GM23338 (cell line): Measurements from ENCODE around the gene NDUFA6. TPM values are rescaled to one million over a fixed set of nuclear protein-coding genes. Genes with fewer than 3 reads are reported as not detected.

Experiments
- ATAC-seq: fragments of 200-7000 bp; cut with Tn5 transposase; 3 replicates; pipeline ENCODE4 v1.9.1; 2020
- DNase-seq: peaks from one replicate; pipeline ENCODE4 v3.0.0-alpha.2; 2015; ENCODE audit warnings: low spot score
- H2AFZ ChIP-seq: fragments of 200-600 bp; sonication (generic); 2 replicates; pipeline ENCODE4 v1.8.0; 2016; ENCODE audit warnings: antibody characterized with exemption, mild to moderate bottlenecking, moderate library complexity
- H3F3A ChIP-seq: fragments of 200-600 bp; sonication (generic); replicated peaks from 2 replicates; pipeline ENCODE4 v1.8.0; 2017; ENCODE audit warnings: antibody characterized with exemption, mixed run types, low read depth
- H3K27ac ChIP-seq: fragments of 200-600 bp; sonication (generic); 2 replicates; pipeline ENCODE4 v1.6.1; 2016; ENCODE audit warnings: low read depth
- H3K27me3 ChIP-seq: fragments of 200-600 bp; sonication (generic); 2 replicates; pipeline ENCODE4 v1.8.0; 2016; ENCODE audit warnings: mild to moderate bottlenecking, mixed run types, moderate library complexity; ENCODE audit not compliant: insufficient read depth
- H3K36me3 ChIP-seq: fragments of 200-600 bp; sonication (generic); 2 replicates; pipeline ENCODE4 v1.8.0; 2016; ENCODE audit warnings: mild to moderate bottlenecking; ENCODE audit not compliant: insufficient read depth
- H3K4me1 ChIP-seq: fragments of 200-600 bp; sonication (generic); 2 replicates; pipeline ENCODE4 v1.8.0; 2016; ENCODE audit warnings: mild to moderate bottlenecking, moderate library complexity; ENCODE audit not compliant: insufficient read depth
- H3K4me2 ChIP-seq: fragments of 200-600 bp; sonication (generic); 2 replicates; pipeline ENCODE4 v1.7.1; 2017; ENCODE audit warnings: mixed run types
- H3K4me3 ChIP-seq: fragments of 200-600 bp; sonication (generic); 2 replicates; pipeline ENCODE4 v1.6.1; 2016; ENCODE audit warnings: mixed run types
- H3K79me2 ChIP-seq: fragments of 200-600 bp; sonication (generic); replicated peaks from 2 replicates; pipeline ENCODE4 v1.8.0; 2017; ENCODE audit warnings: mild to moderate bottlenecking; ENCODE audit not compliant: insufficient read depth
- H3K9me2 ChIP-seq: fragments of 200-600 bp; sonication (generic); 2 replicates; pipeline ENCODE4 v1.8.0; 2017; ENCODE audit not compliant: insufficient read depth
- H4K20me1 ChIP-seq: fragments of 200-600 bp; sonication (generic); replicated peaks from 2 replicates; pipeline ENCODE4 v1.8.0; 2017; ENCODE audit warnings: mild to moderate bottlenecking; ENCODE audit not compliant: insufficient read depth
- H3K27ac Mint-ChIP-seq: 2 replicates; pipeline ENCODE4 v1.8.0; 2020; ENCODE audit warnings: inconsistent platforms, mild to moderate bottlenecking, moderate library complexity, mixed read lengths
- H3K27me3 Mint-ChIP-seq: 3 replicates; pipeline ENCODE4 v1.8.0; 2022; ENCODE audit warnings: low read depth, mild to moderate bottlenecking, moderate library complexity, mixed read lengths, inconsistent platforms; ENCODE audit not compliant: insufficient read depth, poor library complexity
- H3K36me3 Mint-ChIP-seq: 3 replicates; pipeline ENCODE4 v1.8.0; 2021; ENCODE audit warnings: low read depth, mild to moderate bottlenecking, inconsistent platforms, moderate library complexity, mixed read lengths
- H3K4me1 Mint-ChIP-seq: 3 replicates; pipeline ENCODE4 v1.8.0; 2020; ENCODE audit warnings: mild to moderate bottlenecking, inconsistent platforms, mixed read lengths
- H3K4me3 Mint-ChIP-seq: 3 replicates; pipeline ENCODE4 v1.8.0; 2021; ENCODE audit warnings: moderate library complexity, mild to moderate bottlenecking, inconsistent platforms, mixed read lengths
- H3K9me3 Mint-ChIP-seq: 3 replicates; pipeline ENCODE4 v1.8.0; 2020; ENCODE audit warnings: moderate library complexity, mild to moderate bottlenecking, inconsistent platforms, mixed read lengths
- CREB1 ChIP-seq: fragments of 250-450 bp; sonication (Bioruptor Pico); IDR thresholded peaks from 2 replicates; pipeline ENCODE4 v1.5.0; 2020; ENCODE audit warnings: low read depth, mild to moderate bottlenecking, moderate library complexity
- CTCF ChIP-seq, 2 experiments: fragments of 200-600 bp in 1 of 2; sonication (generic) in 1 of 2; conservative IDR thresholded peaks; 2 replicates each; pipeline versions ENCODE4 v1.5.1 to v1.6.1; 2016 to 2017; ENCODE audit warnings: antibody characterized with exemption in 2 of 2, low read depth in 2 of 2, mild to moderate bottlenecking in 2 of 2, moderate library complexity in 1 of 2
- ETS1 ChIP-seq: IDR thresholded peaks from 2 replicates; pipeline ENCODE4 v1.6.1; 2016; ENCODE audit warnings: antibody characterized with exemption
- EZH2 ChIP-seq: fragments of 200-600 bp; sonication (generic); IDR thresholded peaks from one replicate; pipeline ENCODE4 v1.8.0; 2017; ENCODE audit warnings: antibody characterized with exemption, mild to moderate bottlenecking, low read depth; ENCODE audit not compliant: unreplicated experiment
- EZH2phosphoT487 ChIP-seq: fragments of 200-600 bp; sonication (generic); IDR thresholded peaks from one replicate; pipeline ENCODE4 v1.8.1; 2018; ENCODE audit warnings: antibody characterized with exemption; ENCODE audit not compliant: unreplicated experiment
- JUNB ChIP-seq: IDR thresholded peaks from one replicate; pipeline ENCODE4 v1.6.1; 2016; ENCODE audit warnings: antibody characterized with exemption; ENCODE audit not compliant: unreplicated experiment
- NANOG ChIP-seq: IDR thresholded peaks from 2 replicates; pipeline ENCODE4 v1.6.1; 2016; ENCODE audit warnings: antibody characterized with exemption, borderline replicate concordance
- POLR2AphosphoS5 ChIP-seq: IDR thresholded peaks from 2 replicates; pipeline ENCODE4 v1.6.1; 2016; ENCODE audit warnings: antibody characterized with exemption, low read depth
- REST ChIP-seq: IDR thresholded peaks from one replicate; pipeline ENCODE4 v1.6.1; 2018; ENCODE audit warnings: antibody characterized with exemption; ENCODE audit not compliant: unreplicated experiment
- STAT1 ChIP-seq: IDR thresholded peaks from one replicate; pipeline ENCODE4 v1.6.1; 2016; ENCODE audit warnings: antibody characterized with exemption; ENCODE audit not compliant: unreplicated experiment
- ZNF114 ChIP-seq: fragments of 250-450 bp; sonication (Bioruptor Pico); IDR thresholded peaks from 2 replicates; pipeline ENCODE4 v1.5.0; 2020; ENCODE audit warnings: mild to moderate bottlenecking, moderate library complexity
- ZNF331 ChIP-seq: fragments of 250-450 bp; sonication (Bioruptor Pico); IDR thresholded peaks from 2 replicates; pipeline ENCODE4 v1.5.0; 2020; ENCODE audit warnings: low read depth, mild to moderate bottlenecking, moderate library complexity
- ZNF462 ChIP-seq: fragments of 250-450 bp; sonication (Bioruptor Pico); IDR thresholded peaks from 2 replicates; pipeline ENCODE4 v1.5.0; 2020; ENCODE audit warnings: mild to moderate bottlenecking, moderate library complexity
- polyA plus RNA-seq: library from polyadenylated mRNA; unstranded; fragments of >200 nt; fragmentation: Nextera tagmentation; extraction: Ambion mirVana; gene quantifications from 2 replicates; pipeline ENCODE4 v1.2.1, GENCODE V29; 2016
- total RNA-seq: library from RNA; depleted of rRNA; stranded (reverse); fragments of >200 nt; shearing (Covaris generic); gene quantifications from 2 replicates; pipeline ENCODE4 v1.2.3, GENCODE V29; 2014

Gene NDUFA6
- total and polyA plus RNA-seq, 2 experiments from 2014 or later: 69.8 to 433 TPM

- no peaks in the 10 kb centered on the region for H3K79me2 ChIP-seq
- H2AFZ ChIP-seq: no peak overlapping the region
- no peaks in the 10 kb centered on the region for H3F3A ChIP-seq
- H3K27me3 ChIP-seq: no peaks in the 10 kb centered on the region
- H4K20me1 ChIP-seq: no peaks in the 10 kb centered on the region
- no peak overlapping the region for H3K27ac Mint-ChIP-seq
- H3K4me1 Mint-ChIP-seq: no peaks in the 10 kb centered on the region
- no peak for DNase-seq
- no peak for ATAC-seq
- H3K27me3 Mint-ChIP-seq: peaks cover 5% of the 10 kb centered on the region
- H3K36me3 ChIP-seq: no peaks in the 10 kb centered on the region
- peaks cover 10% of the 10 kb centered on the region; the same call in 2 of the 3 replicates for H3K36me3 Mint-ChIP-seq
- H3K4me1 ChIP-seq: no peaks in the 10 kb centered on the region
- H3K9me2 ChIP-seq: no peaks in the 10 kb centered on the region
- H3K4me3 ChIP-seq: no peak overlapping the region
- no peak overlapping the region for H3K4me2 ChIP-seq
- peaks cover 39% of the 10 kb centered on the region for H3K9me3 Mint-ChIP-seq
- no peak overlapping the region for H3K27ac ChIP-seq
- TF ChIP-seq EZH2 (no peak), CREB1 (CRISPR knock-in tag) (no peak), CTCF (conservative IDR thresholded peaks at IDR 0.05; ENCODE audit: low read depth in 2 of 2) (no peak), EZH2phosphoT487 (no peak), STAT1 (no peak), JUNB (no peak), ZNF331 (CRISPR knock-in tag) (no peak), ETS1 (no peak), ZNF114 (CRISPR knock-in tag) (no peak), ZNF462 (CRISPR knock-in tag) (no peak), POLR2AphosphoS5 (no peak), REST (no peak), NANOG (no peak)
- H3K4me3 Mint-ChIP-seq: no peak overlapping the region
Observed at GRCh38 chr22:42039271-42039670, 51.3 kb downstream of the NDUFA6 start.
